Liver (tissue), 9 donors: ENCODE results near the gene NHLRC1. TPM values are rescaled to one million over a fixed set of nuclear protein-coding genes. Genes with fewer than 3 reads are reported as not detected.

Source experiments
- DNase-seq: peaks from one replicate; pipeline ENCODE4 v3.0.0-alpha.2; 2017; ENCODE audit warnings: low spot score
- H3K27ac ChIP-seq, 2 donors: one replicate each; pipeline ENCODE4 v1.7.0; 2013; ENCODE audit warnings: inconsistent platforms in 2 of 2, low read length in 2 of 2, control low read depth in 1 of 2, low read depth in 1 of 2, mild to moderate bottlenecking in 1 of 2
- H3K27me3 ChIP-seq, 4 donors: one replicate each; pipeline versions ENCODE4 v1.6.1 to v1.7.0; 2013; ENCODE audit warnings: low read length in 3 of 4, inconsistent platforms in 1 of 4, mild to moderate bottlenecking in 1 of 4, moderate library complexity in 1 of 4; ENCODE audit not compliant: control insufficient read depth in 4 of 4, insufficient read depth in 4 of 4
- H3K36me3 ChIP-seq, 4 donors: one replicate each; pipeline versions ENCODE4 v1.6.1 to v1.7.0; 2013; ENCODE audit warnings: low read length in 3 of 4, mild to moderate bottlenecking in 3 of 4, low read depth in 1 of 4, moderate library complexity in 1 of 4; ENCODE audit not compliant: control insufficient read depth in 4 of 4, insufficient read depth in 3 of 4
- H3K4me1 ChIP-seq, 4 donors: one replicate each; pipeline versions ENCODE4 v1.6.1 to v1.7.0; 2013; ENCODE audit warnings: low read length in 3 of 4, mild to moderate bottlenecking in 3 of 4, moderate library complexity in 1 of 4; ENCODE audit not compliant: control insufficient read depth in 4 of 4, insufficient read depth in 4 of 4
- H3K4me3 ChIP-seq, 3 donors: one replicate each; pipeline versions ENCODE4 v1.6.1 to v1.7.0; 2013; ENCODE audit warnings: low read length in 3 of 3, control low read depth in 1 of 3, low read depth in 1 of 3, mild to moderate bottlenecking in 1 of 3
- H3K9ac ChIP-seq, 2 donors: one replicate each; pipeline ENCODE4 v1.7.0; 2013; ENCODE audit warnings: low read length in 2 of 2, mild to moderate bottlenecking in 2 of 2, moderate library complexity in 2 of 2, control low read depth in 1 of 2, low read depth in 1 of 2
- H3K9me3 ChIP-seq, 4 donors: one replicate each; pipeline versions ENCODE4 v1.6.1 to v1.7.0; 2013; ENCODE audit warnings: low read length in 3 of 4; ENCODE audit not compliant: control insufficient read depth in 4 of 4
- FOXA1 ChIP-seq: IDR thresholded peaks from 2 replicates; pipeline ENCODE4 v1.6.1; 2016; ENCODE audit warnings: antibody characterized with exemption
- HNF4A ChIP-seq, 2 donors: conservative IDR thresholded peaks; 2 replicates each; pipeline ENCODE4 v1.6.1; 2016; ENCODE audit warnings: antibody characterized with exemption in 2 of 2, mild to moderate bottlenecking in 2 of 2
- HNF4G ChIP-seq: IDR thresholded peaks from 2 replicates; pipeline ENCODE4 v1.6.1; 2016; ENCODE audit warnings: antibody characterized with exemption
- JUND ChIP-seq, 2 donors: IDR thresholded peaks; 2 replicates each; pipeline ENCODE4 v1.6.1; 2016; ENCODE audit warnings: antibody characterized with exemption in 2 of 2
- NR2F2 ChIP-seq: IDR thresholded peaks from 2 replicates; pipeline ENCODE4 v1.6.1; 2016; ENCODE audit warnings: antibody characterized with exemption
- RXRA ChIP-seq, 2 donors: IDR thresholded peaks; 2 replicates each; pipeline ENCODE4 v1.6.1; 2017 to 2018; ENCODE audit warnings: antibody characterized with exemption in 2 of 2, mild to moderate bottlenecking in 1 of 2
- SP1 ChIP-seq: IDR thresholded peaks from 2 replicates; pipeline ENCODE4 v1.6.1; 2018; ENCODE audit warnings: antibody characterized with exemption, mild to moderate bottlenecking
- YY1 ChIP-seq: IDR thresholded peaks from 2 replicates; pipeline ENCODE4 v1.6.1; 2016; ENCODE audit warnings: antibody characterized with exemption, mild to moderate bottlenecking
- WGBS: extraction: QIAGEN DNeasy Blood & Tissue Kit; methylation state at CpG from one replicate; pipeline ENCODE4 v1.1.7; 2013; 5-methylcytosine and 5-hydroxymethylcytosine counted together
- polyA plus RNA-seq, 2 donors: library from polyadenylated mRNA; stranded (reverse) in 1 of 2; unstranded in 1 of 2; fragments of 200-250 nt in 1 of 2; fragments of >200 nt in 1 of 2; fragmentation: Nextera tagmentation in 1 of 2; extraction: Ambion mirVana in 1 of 2; gene quantifications; one replicate each; pipeline versions ENCODE4 v1.2.1 to v1.2.3, GENCODE V29; 2013 to 2015
- total RNA-seq, 2 donors: library from RNA; depleted of rRNA; stranded (reverse); fragments of >200 nt; gene quantifications; one replicate each; pipeline ENCODE4 v1.2.3, GENCODE V29; 2014
- TF ChIP-seq, protein P1 (sequence below): IDR thresholded peaks from 2 replicates; pipeline ENCODE4 v1.6.1; 2016; ENCODE audit warnings: antibody characterized with exemption
- TF ChIP-seq, protein P2 (sequence below): IDR thresholded peaks from 2 replicates; pipeline ENCODE4 v1.6.1; 2016; ENCODE audit warnings: antibody characterized with exemption
- TF ChIP-seq, protein P3 (sequence below): IDR thresholded peaks from 2 replicates; pipeline ENCODE4 v1.6.1; 2016; ENCODE audit warnings: antibody characterized with exemption
- TF ChIP-seq, protein P4 (sequence below): fragments of 150-350 bp; IDR thresholded peaks from 2 replicates; pipeline ENCODE4 v1.5.1; 2017; ENCODE audit warnings: improper control_type of control experiment, low read depth, low read length; ENCODE audit not compliant: missing input control
- donor health status: healthy.
- donor health status: healthy.
- donor health status: healthy.
- donor health status: healthy.
- donor health status: healthy.

The NHLRC1 gene
- total and polyA plus RNA-seq, 4 donors: 2.1 to 4.4 (median 3.0) TPM

DNA sequence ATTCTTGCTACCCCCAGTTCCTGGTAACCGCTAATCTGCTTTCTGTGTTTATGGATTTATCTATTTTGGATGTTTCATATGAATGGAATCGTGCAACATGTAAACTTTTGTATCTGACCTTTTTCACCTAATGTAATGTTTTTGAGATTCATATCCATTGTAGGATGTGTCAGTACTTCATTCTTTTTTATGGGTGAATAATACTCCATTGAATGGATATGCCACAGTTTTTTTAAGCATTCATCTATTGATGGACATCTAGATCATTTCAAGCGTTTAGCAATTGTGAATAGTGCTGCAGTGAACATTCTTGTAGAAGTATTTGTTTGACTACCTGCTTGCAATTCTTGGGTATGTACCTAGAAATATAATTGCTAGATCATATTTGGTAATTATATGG, 45.8 kb upstream of the NHLRC1 start:
- Histone ChIP-seq H3K27me3 (no peaks in the 10 kb centered on the region), H3K4me1 (no peaks in the 10 kb centered on the region), H3K9me3 (no peaks in the 10 kb centered on the region), H3K4me3 (no peak overlapping the region), H3K27ac (no peak overlapping the region), H3K9ac (no peak overlapping the region), H3K36me3 (peaks cover 4 to 33% (median 14%) of the 10 kb centered on the region in 4 donors)
- no peak for DNase-seq
- TF ChIP-seq SP1: no peak
- 98% methylated on average over 3 of the region's 3 CpGs for WGBS

DNA sequence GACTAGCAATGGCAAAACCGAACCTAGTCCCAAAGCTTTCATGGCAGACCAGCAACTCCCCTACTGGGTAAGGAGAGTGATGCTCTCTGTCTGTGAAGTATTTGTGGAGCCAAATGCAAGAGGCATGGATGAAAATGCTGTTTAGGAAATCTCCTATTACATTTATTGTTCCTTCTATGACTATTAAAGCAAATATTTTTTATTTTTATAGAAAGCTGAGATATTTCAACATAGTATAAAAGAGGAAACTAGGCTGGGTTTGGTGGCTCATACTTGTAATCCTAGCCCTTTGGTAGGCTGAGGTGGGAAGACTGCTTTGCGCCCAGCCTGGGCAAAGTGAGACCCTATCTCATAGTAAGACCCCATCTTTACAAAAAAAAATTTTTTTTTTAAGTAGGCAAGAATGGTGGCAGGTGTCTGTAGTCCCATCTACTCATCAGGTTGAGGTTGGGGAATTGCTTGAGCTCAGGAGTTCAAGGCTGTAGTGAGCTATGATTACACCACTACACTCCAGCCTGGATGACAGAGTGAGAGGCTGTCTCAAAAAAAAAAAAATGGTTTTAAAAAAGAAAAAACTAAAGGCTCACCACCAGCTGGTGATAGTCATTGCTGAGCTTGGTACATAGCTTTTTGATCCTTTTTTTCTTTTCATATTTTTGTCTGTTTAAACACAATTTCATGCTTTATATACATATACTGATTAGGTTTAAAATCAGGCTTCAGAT, 44.0 kb upstream of the NHLRC1 start:
- 96% methylated on average over 2 of the region's 2 CpGs for WGBS
- no peak overlapping the region for H3K27ac ChIP-seq
- H3K9me3 ChIP-seq: no peaks in the 10 kb centered on the region
- H3K27me3 ChIP-seq: no peaks in the 10 kb centered on the region
- no peaks in the 10 kb centered on the region for H3K4me1 ChIP-seq
- no peak for DNase-seq
- no peak overlapping the region for H3K9ac ChIP-seq
- no peak for TF ChIP-seq NR2F2
- TF ChIP-seq, protein P1, sequence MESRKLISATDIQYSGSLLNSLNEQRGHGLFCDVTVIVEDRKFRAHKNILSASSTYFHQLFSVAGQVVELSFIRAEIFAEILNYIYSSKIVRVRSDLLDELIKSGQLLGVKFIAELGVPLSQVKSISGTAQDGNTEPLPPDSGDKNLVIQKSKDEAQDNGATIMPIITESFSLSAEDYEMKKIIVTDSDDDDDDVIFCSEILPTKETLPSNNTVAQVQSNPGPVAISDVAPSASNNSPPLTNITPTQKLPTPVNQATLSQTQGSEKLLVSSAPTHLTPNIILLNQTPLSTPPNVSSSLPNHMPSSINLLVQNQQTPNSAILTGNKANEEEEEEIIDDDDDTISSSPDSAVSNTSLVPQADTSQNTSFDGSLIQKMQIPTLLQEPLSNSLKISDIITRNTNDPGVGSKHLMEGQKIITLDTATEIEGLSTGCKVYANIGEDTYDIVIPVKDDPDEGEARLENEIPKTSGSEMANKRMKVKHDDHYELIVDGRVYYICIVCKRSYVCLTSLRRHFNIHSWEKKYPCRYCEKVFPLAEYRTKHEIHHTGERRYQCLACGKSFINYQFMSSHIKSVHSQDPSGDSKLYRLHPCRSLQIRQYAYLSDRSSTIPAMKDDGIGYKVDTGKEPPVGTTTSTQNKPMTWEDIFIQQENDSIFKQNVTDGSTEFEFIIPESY: no peak
- no peak for TF ChIP-seq JUND (IDR thresholded peaks at IDR 0.05)
- TF ChIP-seq, protein P2, sequence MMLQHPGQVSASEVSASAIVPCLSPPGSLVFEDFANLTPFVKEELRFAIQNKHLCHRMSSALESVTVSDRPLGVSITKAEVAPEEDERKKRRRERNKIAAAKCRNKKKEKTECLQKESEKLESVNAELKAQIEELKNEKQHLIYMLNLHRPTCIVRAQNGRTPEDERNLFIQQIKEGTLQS: no peak
- TF ChIP-seq HNF4G: no peak
- no peak for TF ChIP-seq YY1
- no peak for TF ChIP-seq FOXA1
- TF ChIP-seq, protein P3, sequence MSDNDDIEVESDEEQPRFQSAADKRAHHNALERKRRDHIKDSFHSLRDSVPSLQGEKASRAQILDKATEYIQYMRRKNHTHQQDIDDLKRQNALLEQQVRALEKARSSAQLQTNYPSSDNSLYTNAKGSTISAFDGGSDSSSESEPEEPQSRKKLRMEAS: no peak
- no peak overlapping the region for H3K4me3 ChIP-seq
- H3K36me3 ChIP-seq: peaks cover 4 to 39% (median 19%) of the 10 kb centered on the region in 4 donors

DNA sequence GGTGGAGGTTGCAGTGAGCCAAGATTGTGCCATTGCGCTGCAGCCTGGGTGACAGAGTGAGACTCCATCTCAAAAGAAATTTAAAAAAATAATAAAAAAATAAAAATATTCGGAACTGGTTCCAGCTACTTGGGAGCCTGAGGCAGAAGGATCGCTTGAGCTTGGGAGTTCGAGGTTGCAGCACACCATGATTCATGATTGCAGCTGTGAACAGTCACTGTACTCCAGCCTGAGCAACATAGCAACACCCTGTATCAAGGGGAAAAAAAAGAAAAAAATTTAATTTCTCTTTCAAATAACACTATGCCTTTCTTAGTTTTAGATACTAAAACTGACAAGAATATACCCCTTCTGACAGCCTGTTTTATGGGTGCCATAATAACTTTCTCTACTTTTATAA, 43.3 kb upstream of the NHLRC1 start:
- no peaks in the 10 kb centered on the region for H3K9me3 ChIP-seq
- no peak overlapping the region for H3K9ac ChIP-seq
- no peak for DNase-seq
- no peaks in the 10 kb centered on the region for H3K4me1 ChIP-seq
- WGBS: 97% methylated on average over 4 of the region's 4 CpGs
- TF ChIP-seq FOXA1 (no peak), YY1 (no peak), RXRA (IDR thresholded peaks at IDR 0.05) (no peak), HNF4A (conservative IDR thresholded peaks at IDR 0.05) (no peak), JUND (IDR thresholded peaks at IDR 0.05) (no peak), HNF4G (no peak)
- TF ChIP-seq, protein P1: no peak
- TF ChIP-seq, protein P3: no peak
- TF ChIP-seq, protein P4, sequence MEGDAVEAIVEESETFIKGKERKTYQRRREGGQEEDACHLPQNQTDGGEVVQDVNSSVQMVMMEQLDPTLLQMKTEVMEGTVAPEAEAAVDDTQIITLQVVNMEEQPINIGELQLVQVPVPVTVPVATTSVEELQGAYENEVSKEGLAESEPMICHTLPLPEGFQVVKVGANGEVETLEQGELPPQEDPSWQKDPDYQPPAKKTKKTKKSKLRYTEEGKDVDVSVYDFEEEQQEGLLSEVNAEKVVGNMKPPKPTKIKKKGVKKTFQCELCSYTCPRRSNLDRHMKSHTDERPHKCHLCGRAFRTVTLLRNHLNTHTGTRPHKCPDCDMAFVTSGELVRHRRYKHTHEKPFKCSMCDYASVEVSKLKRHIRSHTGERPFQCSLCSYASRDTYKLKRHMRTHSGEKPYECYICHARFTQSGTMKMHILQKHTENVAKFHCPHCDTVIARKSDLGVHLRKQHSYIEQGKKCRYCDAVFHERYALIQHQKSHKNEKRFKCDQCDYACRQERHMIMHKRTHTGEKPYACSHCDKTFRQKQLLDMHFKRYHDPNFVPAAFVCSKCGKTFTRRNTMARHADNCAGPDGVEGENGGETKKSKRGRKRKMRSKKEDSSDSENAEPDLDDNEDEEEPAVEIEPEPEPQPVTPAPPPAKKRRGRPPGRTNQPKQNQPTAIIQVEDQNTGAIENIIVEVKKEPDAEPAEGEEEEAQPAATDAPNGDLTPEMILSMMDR: no peak
- TF ChIP-seq, protein P2: no peak
- no peak overlapping the region for H3K4me3 ChIP-seq
- H3K27ac ChIP-seq: no peak overlapping the region
- H3K27me3 ChIP-seq: no peaks in the 10 kb centered on the region
- H3K36me3 ChIP-seq: peaks cover 4 to 40% (median 25%) of the 10 kb centered on the region in 4 donors
